NCI-H2227 (cell line): Measurements from ENCODE around the gene VSTM4.

Source experiments
- DNase-seq: peaks from one replicate; lab custom pipeline; 2025; ENCODE audit not compliant: unreplicated experiment; lab: John Stamatoyannopoulos, UW

Gene VSTM4

DNA sequence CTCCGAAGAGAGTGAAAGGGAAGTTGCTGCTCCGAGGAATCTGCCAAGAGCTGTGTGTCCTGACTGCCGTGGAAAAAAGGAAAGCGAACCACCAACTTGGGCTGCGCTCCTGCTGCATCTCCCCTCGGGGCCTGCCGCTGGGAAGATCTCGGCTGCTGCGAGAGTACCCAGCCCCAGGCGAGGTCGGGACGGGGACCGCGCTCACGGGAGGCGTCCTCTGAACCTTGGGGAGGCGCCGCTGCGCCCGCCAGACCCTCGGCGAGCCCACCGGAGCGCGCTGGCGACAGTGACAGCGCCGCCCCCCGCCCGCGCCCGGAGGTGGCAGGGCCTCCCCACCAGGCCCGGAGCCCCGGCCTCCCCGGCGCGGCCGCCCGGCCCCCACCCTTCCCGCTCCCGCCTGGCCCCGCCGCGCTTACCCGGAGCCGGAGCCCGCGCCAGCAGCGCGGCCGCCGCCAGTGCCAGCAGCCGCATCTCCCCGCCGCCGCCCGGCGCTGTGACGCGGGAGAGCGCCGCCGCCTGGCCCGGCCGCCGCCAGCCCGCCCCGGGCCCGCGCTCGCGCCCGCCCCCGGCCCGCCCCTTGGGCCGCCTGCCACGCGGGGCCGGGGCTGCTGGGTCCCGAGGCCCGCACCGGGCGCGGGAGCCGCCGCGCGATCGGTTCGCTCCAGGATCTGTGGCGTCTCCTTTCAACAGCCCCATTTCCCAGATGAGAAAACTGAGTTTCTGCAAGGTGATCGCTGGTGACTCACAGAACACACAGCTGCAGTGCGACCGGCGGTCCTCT lies at the start of gene VSTM4:
Gene VSTM4, minus strand, starts transcription at position 508 of the 781 bp plus-strand sequence. Its CDS starts 37 bp downstream, at position 471.
- peak; percentile 24 for DNase-seq

DNA sequence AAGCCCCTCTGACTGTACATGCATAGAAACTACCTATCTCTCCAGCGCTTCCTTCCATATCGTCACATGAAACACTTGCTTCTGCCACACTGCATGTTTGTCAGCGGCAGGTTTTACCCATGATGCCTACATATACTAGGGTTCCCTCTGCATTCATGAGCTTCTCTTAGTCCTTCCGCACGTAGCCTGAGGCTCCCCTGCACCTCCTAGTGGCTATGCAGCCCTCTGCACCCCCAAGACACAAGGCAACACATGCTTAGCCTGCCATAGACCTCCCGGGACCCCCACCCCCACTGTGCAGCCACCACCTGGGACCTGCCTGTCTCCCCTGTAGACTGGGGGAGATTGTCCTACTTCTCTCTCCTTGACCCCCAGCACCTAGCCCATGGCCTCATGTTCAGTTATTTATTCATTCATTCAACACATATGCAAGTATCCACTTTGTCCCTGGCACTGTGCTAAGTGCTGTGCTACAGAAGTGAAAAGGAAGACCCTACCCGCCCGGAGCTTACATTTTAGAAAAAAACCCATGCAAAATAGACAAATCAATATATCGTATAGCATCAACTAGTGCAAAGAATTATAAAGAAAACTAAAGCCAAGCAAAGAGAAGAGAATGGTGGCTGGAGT lies 49.4 kb upstream of the VSTM4 start:
- no peak for DNase-seq

- DNase-seq = no peak
Observed at GRCh38 chr10:49163741-49164140, 48.4 kb upstream of the VSTM4 start.

- no peak for DNase-seq
Observed at GRCh38 chr10:49162761-49163310, 47.5 kb upstream of the VSTM4 start.

DNA sequence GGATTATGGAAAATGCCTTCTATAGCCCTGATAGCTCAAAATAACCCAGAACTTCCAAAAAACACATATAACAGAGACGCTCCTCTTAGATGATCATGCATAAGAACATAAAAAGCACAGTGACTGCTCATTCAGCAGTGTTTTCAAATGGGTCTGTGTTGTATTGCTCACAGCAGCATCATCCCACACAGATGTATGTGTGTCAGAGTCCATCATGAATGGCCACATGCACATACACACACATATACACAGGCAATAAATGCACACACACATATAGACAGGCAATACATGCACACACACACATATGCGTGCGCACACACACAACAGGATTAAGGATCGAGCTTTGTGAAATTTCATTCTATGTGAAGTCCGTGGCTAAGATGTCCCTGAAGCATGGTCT lies 46.7 kb upstream of the VSTM4 start:
- no peak for DNase-seq

DNA sequence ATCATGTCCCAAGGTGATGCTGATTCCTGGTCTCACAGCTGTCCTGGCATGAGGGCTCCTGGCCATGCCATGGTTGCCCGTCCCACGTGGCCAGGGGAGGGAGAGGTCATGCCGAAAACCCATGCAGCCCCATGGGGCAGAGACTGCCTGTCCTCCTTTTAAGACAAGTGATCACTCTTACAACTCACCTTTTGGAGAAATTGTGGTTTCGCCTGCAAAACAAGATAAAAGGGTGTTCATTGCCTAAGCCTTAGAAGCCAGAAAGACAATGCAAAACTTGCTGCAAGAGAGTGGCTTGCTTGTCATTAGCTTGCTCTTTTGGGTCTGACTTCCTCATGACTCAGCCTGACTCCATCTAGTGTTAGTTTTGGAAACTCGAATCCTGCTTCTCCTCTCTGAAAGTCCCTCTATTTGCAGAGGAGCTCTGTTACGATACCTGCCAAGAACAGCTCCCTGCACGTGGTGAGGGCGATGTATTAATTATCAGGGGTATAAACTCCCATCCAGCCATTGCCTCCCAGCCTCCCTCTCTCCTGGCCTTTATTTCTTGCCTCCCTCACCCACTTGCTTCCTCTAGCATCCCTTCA lies 46.2 kb upstream of the VSTM4 start:
- no peak for DNase-seq

DNA sequence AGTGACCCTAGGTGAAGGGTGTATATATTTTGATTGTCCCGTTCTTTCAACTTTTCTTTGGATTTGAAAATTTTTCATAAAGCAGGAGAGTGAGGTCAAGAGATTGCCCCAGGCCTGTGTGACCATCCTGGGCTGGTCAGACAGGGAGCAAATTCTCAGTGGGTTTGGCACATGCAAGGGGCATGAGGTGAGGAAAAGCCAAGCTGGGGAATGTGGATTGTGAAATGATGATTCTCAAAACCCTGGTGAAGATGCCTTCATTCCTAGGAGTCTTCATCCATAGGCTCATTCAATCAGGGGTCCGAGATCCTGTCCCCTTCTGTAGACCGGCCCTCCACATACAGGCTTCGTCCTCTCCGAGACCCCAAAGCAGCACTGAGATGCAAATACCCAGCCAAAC lies 45.5 kb upstream of the VSTM4 start:
- DNase-seq = no peak

GRCh38 chr10:49160110-49160509 lies 44.8 kb upstream of the VSTM4 start:
- DNase-seq = no peak

GRCh38 chr10:49158915-49159314 lies 43.6 kb upstream of the VSTM4 start:
- DNase-seq = no peak

DNA sequence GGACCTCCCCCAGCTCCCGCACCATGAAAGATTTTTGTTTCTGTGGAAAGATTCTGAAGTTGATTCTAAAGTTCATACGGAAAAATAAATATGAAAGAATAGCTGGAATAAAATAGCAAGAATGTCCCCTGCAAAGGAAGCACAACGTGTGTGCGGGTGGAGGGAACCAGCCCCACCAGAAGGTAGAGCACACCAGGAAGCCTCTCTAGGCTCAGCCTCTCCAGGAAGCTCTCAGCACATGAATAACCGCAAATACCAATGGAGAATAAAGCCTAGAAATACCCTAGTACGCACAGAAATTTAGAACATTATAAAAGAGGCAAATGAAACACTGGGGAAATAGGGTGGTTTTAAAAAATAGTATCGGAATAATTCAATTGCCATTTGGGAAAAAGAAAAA lies 43.1 kb upstream of the VSTM4 start:
- no peak for DNase-seq

- DNase-seq = no peak
Observed at GRCh38 chr10:49157229-49157628, 41.9 kb upstream of the VSTM4 start.

GRCh38 chr10:49154641-49155040 lies 39.3 kb upstream of the VSTM4 start:
- no peak for DNase-seq

DNA sequence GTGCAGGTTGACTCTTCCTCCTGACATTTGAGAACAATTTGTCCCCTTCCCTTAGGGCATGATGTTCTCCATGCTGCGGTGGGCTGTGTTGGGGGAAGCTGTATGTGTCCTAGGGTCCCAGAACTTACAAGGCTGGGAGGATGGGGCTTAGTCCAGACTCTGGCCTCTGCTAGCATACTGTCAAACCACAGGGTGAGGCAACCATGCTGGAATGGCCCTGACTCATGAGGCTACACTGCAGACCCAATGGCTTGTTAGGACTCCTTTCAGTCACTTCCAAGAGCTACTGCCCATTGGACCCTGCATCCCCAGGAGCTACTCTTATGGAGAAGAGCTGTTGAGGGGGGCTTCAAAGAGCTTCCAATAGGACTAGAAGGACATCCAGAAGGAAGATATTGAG lies 38.6 kb upstream of the VSTM4 start:
- no peak for DNase-seq

GRCh38 chr10:49153115-49153514 lies 37.8 kb upstream of the VSTM4 start:
- DNase-seq = no peak

- no peak for DNase-seq
Observed at GRCh38 chr10:49152663-49153062, 37.3 kb upstream of the VSTM4 start.

DNA sequence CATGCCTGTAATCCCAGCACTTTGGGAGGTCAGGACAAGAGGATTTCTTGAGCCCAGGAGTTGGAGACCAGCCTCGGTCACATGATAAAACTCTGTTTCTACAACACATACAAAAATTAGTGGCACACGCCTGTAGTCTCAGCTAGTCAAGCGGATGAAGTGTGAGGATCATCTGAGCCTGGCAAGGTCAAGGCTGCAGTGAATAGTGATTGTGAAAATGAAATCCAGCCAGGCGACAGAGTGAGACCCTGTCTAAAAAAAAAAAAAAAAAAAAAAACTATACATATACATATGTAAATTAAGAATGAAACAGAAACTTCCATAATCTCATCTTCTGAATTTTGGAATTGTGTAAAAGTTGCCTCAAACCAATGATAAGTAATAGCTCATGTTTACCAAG lies 36.7 kb upstream of the VSTM4 start:
- DNase-seq = no peak

- DNase-seq = no peak
Observed at GRCh38 chr10:49151481-49151880, 36.2 kb upstream of the VSTM4 start.

GRCh38 chr10:49151025-49151445 lies 35.7 kb upstream of the VSTM4 start:
- no peak for DNase-seq

DNA sequence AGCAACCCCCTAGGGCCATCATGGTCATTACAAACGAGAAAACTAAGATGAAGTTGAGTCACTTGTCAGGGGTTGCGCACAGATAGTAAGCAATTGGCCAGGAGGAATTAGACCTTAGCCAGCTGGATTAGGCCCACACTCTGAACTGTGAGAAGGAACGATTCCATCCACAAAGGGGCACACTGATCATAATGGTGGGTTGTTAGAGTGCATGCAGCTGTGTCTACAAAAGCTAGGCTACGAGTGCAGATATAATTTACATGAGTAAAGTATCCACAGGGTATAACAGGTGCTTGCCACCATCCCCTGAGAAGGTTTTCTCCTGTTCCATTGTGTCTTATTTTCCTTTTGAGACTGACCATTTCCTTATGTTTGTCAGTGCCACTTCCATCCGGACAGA lies 35.1 kb upstream of the VSTM4 start:
- no peak for DNase-seq

- DNase-seq = no peak
Observed at GRCh38 chr10:49149881-49150280, 34.6 kb upstream of the VSTM4 start.

DNA sequence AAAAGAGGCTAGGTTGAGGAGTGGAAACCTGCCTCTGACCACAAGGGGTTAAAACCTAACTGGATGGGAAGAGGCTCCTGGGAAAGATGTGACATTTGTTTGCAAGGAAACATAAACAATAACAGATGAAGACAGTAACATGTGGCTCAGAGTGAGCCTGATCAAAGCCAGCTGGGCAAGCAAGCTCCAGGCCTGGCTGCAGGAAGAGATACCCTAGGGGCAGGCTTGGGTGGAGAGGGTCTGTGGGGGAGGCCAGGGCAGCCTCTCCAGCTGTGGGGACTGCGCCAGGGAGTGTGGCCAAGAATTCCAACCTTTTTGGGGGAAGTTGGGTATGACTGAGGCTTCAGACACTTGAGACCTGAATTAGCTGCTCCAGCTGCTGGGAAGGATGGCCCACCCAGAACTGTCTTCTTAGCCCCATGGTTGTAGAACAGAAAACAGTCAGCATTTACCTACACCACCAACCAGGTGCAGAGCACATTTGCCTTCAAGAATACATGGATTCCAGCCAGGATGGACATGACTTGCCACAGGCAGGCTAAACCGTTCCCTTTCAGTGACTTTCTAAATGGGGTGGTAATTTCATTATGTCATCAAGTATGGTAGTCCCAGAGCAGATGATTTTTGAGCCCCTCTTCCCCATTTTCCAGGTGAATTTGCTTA lies 28.9 kb upstream of the VSTM4 start:
- DNase-seq = no peak

DNA sequence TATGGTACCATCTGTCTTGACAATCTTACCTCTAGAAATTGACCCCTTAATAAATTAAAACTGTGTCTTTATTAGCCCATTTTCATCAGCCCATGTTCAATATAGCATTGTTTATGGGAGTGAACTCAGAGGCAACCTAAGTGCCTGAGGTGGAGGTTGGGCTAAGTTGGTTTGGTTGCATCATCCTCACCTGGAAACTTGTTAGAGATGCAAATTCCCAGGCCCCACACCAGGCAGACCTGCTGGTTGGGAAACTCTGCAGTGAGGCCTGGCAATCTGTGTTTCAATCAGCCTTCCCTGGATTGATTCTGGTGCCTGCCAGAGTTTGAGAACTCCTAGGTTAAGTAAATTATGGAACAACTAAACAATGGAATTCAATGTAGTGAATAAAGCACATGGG lies 27.9 kb upstream of the VSTM4 start:
- DNase-seq = no peak
